DOHH2 (cell line): ENCODE results near the gene ARFGEF3.

Experiments
- CTCF ChIP-seq: fragments of 200-600 bp; sonication (generic); IDR thresholded peaks from one replicate; pipeline ENCODE4 v1.5.1; 2014; ENCODE audit warnings: antibody characterized with exemption, mild to moderate bottlenecking, low read depth, low read length; ENCODE audit not compliant: poor library complexity, severe bottlenecking
- EZH2phosphoT487 ChIP-seq: fragments of 200-600 bp; sonication (generic); IDR thresholded peaks from 2 replicates; pipeline ENCODE4 v1.6.1; 2017; ENCODE audit warnings: borderline replicate concordance, mild to moderate bottlenecking, antibody characterized with exemption, low read length, moderate library complexity, mixed read lengths

GRCh38 chr6:138372711-138373463 is 211.1 kb downstream of the ARFGEF3 start:
- TF ChIP-seq CTCF: no peak
- no peak for TF ChIP-seq EZH2phosphoT487
